Measurements from ENCODE around the gene NTRK1. TPM values are rescaled to one million over a fixed set of nuclear protein-coding genes. Genes with fewer than 3 reads are reported as not detected.
A peak's percentile ranks its signal among the peaks of the same experiment; 100 is the strongest.

NTRK1 gene
- total RNA-seq, 2 donors from 2014 or later, result 0.42 to 0.81 TPM

DNA sequence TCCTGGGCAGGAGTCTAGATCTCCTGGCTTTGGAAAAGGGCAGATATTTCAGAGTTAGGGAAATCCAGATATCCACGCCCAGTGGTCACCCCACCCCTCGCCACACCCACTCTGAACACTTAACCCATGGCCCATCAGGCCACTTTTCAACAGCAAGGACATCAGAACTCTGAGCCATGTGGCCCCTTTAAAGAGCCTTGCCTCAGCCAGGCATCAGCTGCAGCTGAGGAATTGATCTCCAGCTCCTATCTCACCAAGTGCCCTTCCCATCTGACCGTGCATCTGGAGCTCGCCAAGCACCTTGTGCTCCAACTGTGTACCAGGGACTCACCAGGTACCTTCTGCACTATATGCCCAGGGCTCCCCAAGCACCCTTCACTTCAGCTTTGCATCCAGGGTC, 23.8 kb upstream of the NTRK1 start:
- DNase-seq (ENCODE audit: low spot score), result no peak
- H3K27me3 ChIP-seq (replicated peaks; ENCODE audit: insufficient read depth), result no peaks in the 10 kb centered on the region
- no peaks in the 10 kb centered on the region for H3K9me3 ChIP-seq

DNA sequence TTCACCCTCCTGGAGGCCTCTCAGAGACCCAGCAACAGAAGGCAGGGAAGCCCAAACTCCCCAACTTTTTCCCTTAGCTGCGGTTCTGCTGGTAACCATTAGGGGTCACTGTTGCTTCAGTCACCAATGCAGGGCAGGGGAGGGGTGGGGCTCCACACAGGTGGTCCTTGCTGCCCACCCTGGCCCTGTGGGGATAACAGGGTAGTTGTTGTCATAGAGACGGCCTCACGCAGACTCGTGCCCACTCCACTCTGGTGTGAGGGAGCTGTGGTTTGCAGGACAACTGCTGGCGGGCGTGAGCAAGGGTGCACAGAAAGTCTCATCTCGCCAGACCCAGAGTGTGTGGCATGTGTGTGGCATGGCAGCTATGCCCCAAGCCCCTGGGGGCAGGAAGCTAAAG, 21.7 kb upstream of the NTRK1 start:
- Histone ChIP-seq H3K9me3 (no peaks in the 10 kb centered on the region), H3K27me3 (replicated peaks; ENCODE audit: insufficient read depth) (no peaks in the 10 kb centered on the region), H3K4me3 (no peak overlapping the region), H3K36me3 (no peaks in the 10 kb centered on the region), H3K4me1 (ENCODE audit: control insufficient read depth in 1 of 2, low read depth in 2 of 2) (no peaks in the 10 kb centered on the region), H3K27ac (no peak overlapping the region)
- DNase-seq (ENCODE audit: low spot score), result no peak
- TF ChIP-seq, protein P1, sequence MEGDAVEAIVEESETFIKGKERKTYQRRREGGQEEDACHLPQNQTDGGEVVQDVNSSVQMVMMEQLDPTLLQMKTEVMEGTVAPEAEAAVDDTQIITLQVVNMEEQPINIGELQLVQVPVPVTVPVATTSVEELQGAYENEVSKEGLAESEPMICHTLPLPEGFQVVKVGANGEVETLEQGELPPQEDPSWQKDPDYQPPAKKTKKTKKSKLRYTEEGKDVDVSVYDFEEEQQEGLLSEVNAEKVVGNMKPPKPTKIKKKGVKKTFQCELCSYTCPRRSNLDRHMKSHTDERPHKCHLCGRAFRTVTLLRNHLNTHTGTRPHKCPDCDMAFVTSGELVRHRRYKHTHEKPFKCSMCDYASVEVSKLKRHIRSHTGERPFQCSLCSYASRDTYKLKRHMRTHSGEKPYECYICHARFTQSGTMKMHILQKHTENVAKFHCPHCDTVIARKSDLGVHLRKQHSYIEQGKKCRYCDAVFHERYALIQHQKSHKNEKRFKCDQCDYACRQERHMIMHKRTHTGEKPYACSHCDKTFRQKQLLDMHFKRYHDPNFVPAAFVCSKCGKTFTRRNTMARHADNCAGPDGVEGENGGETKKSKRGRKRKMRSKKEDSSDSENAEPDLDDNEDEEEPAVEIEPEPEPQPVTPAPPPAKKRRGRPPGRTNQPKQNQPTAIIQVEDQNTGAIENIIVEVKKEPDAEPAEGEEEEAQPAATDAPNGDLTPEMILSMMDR (IDR thresholded peaks at IDR 0.05), result peak; percentile 70
- ATAC-seq (ENCODE audit: insufficient number of reproducible peaks, low FRiP score, low read depth), result no peak

More for the DNA sequence above, 23.8 kb upstream of the NTRK1 start:
- no peaks in the 10 kb centered on the region for H3K36me3 ChIP-seq
- TF ChIP-seq, protein P1 (IDR thresholded peaks at IDR 0.05), result no peak
- no peak overlapping the region for H3K27ac ChIP-seq
- ATAC-seq (ENCODE audit: insufficient number of reproducible peaks, low FRiP score, low read depth), result no peak
- H3K4me1 ChIP-seq (ENCODE audit: control insufficient read depth in 1 of 2, low read depth in 2 of 2), result no peaks in the 10 kb centered on the region
- no peak overlapping the region for H3K4me3 ChIP-seq

DNA sequence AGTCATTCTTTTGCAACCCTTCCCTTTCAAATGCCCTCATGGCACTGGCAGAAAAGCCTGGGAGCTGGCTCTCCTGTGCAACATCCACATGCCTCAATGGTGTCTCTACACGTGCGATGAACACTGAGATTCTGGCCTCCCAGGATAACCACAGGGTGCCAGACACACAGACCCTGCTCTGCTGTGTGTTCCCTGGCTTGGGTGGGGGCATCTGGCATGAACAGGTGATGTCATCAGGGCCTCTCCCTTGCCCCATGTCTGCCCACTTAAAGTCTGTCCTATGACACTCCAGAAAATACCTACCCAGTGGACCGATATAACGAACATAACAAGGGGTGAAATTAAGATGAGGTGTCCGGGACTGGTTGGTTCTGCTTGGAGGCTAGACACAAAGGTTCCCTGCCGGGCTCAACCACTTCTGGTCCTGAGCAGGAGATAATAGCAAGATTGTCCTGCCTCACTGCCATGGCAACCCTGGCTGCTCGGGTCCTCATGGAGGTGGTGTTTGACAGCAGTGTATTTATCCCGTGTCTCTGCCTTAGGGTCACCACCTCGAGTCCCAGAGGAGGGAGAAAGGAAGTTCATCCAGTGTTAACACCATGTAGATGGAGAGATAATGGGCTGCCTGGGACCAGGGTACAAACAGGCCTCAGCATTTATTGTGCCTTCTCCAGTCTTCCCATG, 21.1 kb upstream of the NTRK1 start:
- DNase-seq (ENCODE audit: low spot score) (no peak), ATAC-seq (ENCODE audit: insufficient number of reproducible peaks, low FRiP score, low read depth) (no peak)
- no peaks in the 10 kb centered on the region for H3K4me1 ChIP-seq (ENCODE audit: control insufficient read depth in 1 of 2, low read depth in 2 of 2)
- no peaks in the 10 kb centered on the region for H3K9me3 ChIP-seq
- H3K27ac ChIP-seq, result no peak overlapping the region
- TF ChIP-seq, protein P1 (IDR thresholded peaks at IDR 0.05), result no peak
- no peaks in the 10 kb centered on the region for H3K27me3 ChIP-seq (replicated peaks; ENCODE audit: insufficient read depth)
- no peak overlapping the region for H3K4me3 ChIP-seq
- no peaks in the 10 kb centered on the region for H3K36me3 ChIP-seq

DNA sequence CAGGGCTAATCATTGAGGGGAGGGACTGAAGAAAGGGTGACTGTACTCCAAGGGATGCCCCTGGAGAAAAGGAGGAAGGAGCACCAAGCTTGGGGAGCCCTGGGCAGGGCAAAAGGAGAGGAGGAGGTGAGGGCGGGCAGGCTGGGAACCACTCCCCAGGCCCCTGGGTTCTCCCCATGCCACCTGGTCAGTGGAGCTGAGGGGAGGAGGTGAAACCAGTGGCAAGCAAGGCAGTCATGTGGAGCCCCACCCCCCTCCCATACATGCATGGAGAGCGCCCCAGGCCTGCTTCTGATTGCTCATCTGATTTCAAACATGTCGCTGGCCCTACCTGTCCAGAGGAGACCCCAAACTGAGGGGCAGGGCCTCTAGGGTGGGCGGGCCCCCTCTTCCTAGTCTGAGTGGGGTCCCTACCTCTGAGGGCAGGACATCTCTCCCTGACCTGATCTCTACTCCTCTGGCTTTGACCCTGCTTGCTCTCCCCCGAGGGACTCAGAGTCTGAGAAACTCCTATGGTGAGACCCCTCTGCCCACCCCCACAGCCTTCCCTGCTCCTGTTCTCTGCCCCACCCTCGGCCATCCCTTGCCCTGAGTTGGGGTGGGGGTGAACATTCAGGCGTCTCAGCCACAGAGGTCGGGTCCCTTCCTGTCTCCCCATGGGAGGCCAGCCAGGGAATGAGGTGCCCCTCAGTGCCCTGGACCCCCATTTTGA, 20.3 kb upstream of the NTRK1 start:
- no peaks in the 10 kb centered on the region for H3K9me3 ChIP-seq
- no peaks in the 10 kb centered on the region for H3K4me1 ChIP-seq (ENCODE audit: control insufficient read depth in 1 of 2, low read depth in 2 of 2)
- DNase-seq (ENCODE audit: low spot score), result no peak
- H3K27ac ChIP-seq, result no peak overlapping the region
- no peak for ATAC-seq (ENCODE audit: insufficient number of reproducible peaks, low FRiP score, low read depth)
- TF ChIP-seq, protein P1 (IDR thresholded peaks at IDR 0.05), result no peak
- no peaks in the 10 kb centered on the region for H3K36me3 ChIP-seq
- no peak overlapping the region for H3K4me3 ChIP-seq
- H3K27me3 ChIP-seq (replicated peaks; ENCODE audit: insufficient read depth), result no peaks in the 10 kb centered on the region

DNA sequence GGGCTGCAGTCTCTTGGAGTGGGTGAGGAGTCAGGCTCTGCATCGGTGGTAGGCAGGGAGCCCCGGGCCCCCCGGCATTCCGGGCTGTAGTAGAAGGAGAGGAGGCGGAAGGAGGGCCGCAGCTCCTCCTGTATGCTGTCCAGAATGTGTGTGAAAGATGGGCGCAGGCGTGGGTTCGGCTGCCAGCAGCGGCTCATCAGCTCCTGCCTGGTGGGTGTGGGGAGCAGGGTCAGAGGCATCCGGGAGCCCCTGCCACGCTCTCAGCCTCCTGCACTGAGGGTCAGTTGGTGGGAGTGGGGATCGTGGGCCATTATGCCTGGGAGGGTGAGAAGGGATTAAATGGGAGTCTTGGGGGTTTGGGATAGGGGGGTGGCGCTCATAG, 19.8 kb upstream of the NTRK1 start:
- Histone ChIP-seq H3K27ac (no peak overlapping the region), H3K9me3 (no peaks in the 10 kb centered on the region), H3K4me3 (no peak overlapping the region), H3K4me1 (ENCODE audit: control insufficient read depth in 1 of 2, low read depth in 2 of 2) (no peaks in the 10 kb centered on the region), H3K36me3 (no peaks in the 10 kb centered on the region), H3K27me3 (replicated peaks; ENCODE audit: insufficient read depth) (no peaks in the 10 kb centered on the region)
- TF ChIP-seq, protein P1 (IDR thresholded peaks at IDR 0.05), result no peak
- ATAC-seq (ENCODE audit: insufficient number of reproducible peaks, low FRiP score, low read depth) (no peak), DNase-seq (ENCODE audit: low spot score) (no peak)
